ENCODE results near the gene SPINK9.

Gene SPINK9

GRCh38 chr5:148372166-148372725, 36.9 kb downstream of the SPINK9 start:
- no peak for DNase-seq

- no peak for DNase-seq
These were observed 37.5 kb downstream of the SPINK9 start for GRCh38 chr5:148372893-148373292.

- no peak for DNase-seq
These were observed 39.5 kb downstream of the SPINK9 start for GRCh38 chr5:148374690-148375360.

- DNase-seq, result no peak
These were observed 40.8 kb downstream of the SPINK9 start for GRCh38 chr5:148376198-148376597.

- DNase-seq, result no peak
These were observed 43.3 kb downstream of the SPINK9 start for GRCh38 chr5:148378670-148379069.

GRCh38 chr5:148379340-148379739, 44.0 kb downstream of the SPINK9 start:
- DNase-seq, result no peak

- no peak for DNase-seq
These were observed 46.5 kb downstream of the SPINK9 start for GRCh38 chr5:148381906-148382305.

GRCh38 chr5:148382961-148383360, 47.6 kb downstream of the SPINK9 start:
- no peak for DNase-seq

- peak; percentile 63 for DNase-seq
These were observed 48.4 kb downstream of the SPINK9 start, which contains the start of gene FBXO38 for GRCh38 chr5:148383564-148384379. Gene FBXO38, plus strand, starts transcription at chr5:148383958. Its CDS starts 10,819 bp downstream, at chr5:148394777.

GRCh38 chr5:148384380-148384737, 49.0 kb downstream of the SPINK9 start:
- DNase-seq, result no peak

GRCh38 chr5:148385094-148385493, 49.7 kb downstream of the SPINK9 start:
- no peak for DNase-seq

- DNase-seq, result no peak
These were observed 50.7 kb downstream of the SPINK9 start for GRCh38 chr5:148386041-148386440.

- DNase-seq, result no peak
These were observed 52.0 kb downstream of the SPINK9 start for GRCh38 chr5:148387325-148387724.

- no peak for DNase-seq
These were observed 53.3 kb downstream of the SPINK9 start for GRCh38 chr5:148388696-148389095.

Measured in 8988T (cell line).